ENCODE data around the gene CANT1. TPM values are rescaled to one million over a fixed set of nuclear protein-coding genes. Genes with fewer than 3 reads are reported as not detected.
A peak's percentile ranks its signal among the peaks of the same experiment; 100 is the strongest.

The CANT1 gene
- 10 to 100 TPM; 16.8 to 90.5 (median 42.3) TPM for polyA plus RNA-seq
- long read RNA-seq, donor 1 = 0 reads
- long read RNA-seq, donor 2, partial matches to known transcripts = 0 of 4 reads
- long read RNA-seq, donor 2, other reads (novel, unspliced or antisense) = 0 of 4 reads
- long read RNA-seq, donor 3, partial matches to known transcripts = 0 of 5 reads
- long read RNA-seq, donor 3, other reads (novel, unspliced or antisense) = 0 of 5 reads
- long read RNA-seq, donor 4 = 0 reads
- long read RNA-seq, donor 5, partial matches to known transcripts = 0 of 6 reads
- long read RNA-seq, donor 5, other reads (novel, unspliced or antisense) = 0 of 6 reads
- long read RNA-seq, donor 6, partial matches to known transcripts = 0 of 5 reads
- long read RNA-seq, donor 6, other reads (novel, unspliced or antisense) = 0 of 5 reads
- long read RNA-seq, donor 7, transcript CANT1-202 (5 exons, 3,252 nt) = major isoform, 9 of 14 reads
- long read RNA-seq, donor 7, partial matches to known transcripts = 0 of 14 reads
- long read RNA-seq, donor 7, other reads (novel, unspliced or antisense) = 0 of 14 reads
- long read RNA-seq, donor 8, partial matches to known transcripts = 0 of 3 reads
- long read RNA-seq, donor 8, other reads (novel, unspliced or antisense) = 0 of 3 reads
- long read RNA-seq, donor 9, partial matches to known transcripts = 0 of 2 reads
- long read RNA-seq, donor 9, other reads (novel, unspliced or antisense) = 0 of 2 reads
- long read RNA-seq, donor 10, transcript CANT1-202 (5 exons, 3,252 nt) = major isoform, 6 of 11 reads
- long read RNA-seq, donor 10, partial matches to known transcripts = 0 of 11 reads
- long read RNA-seq, donor 10, other reads (novel, unspliced or antisense) = 0 of 11 reads

GRCh38 chr17:79009397-79010303 lies at the start of gene CANT1:
Gene CANT1, minus strand, starts transcription at chr17:79009764. Its CDS starts 12,142 bp downstream, at chr17:78997622.
- H3K27ac ChIP-seq (ENCODE audit: low read depth in 1 of 3, low read length in 2 of 3) = peak within 1 kb of the TSS; percentile 16 to 87 (median 77)
- FAIRE-seq = no peak
- H3K36me3 ChIP-seq (ENCODE audit: control insufficient read depth in 3 of 3, insufficient read depth in 2 of 3, low read depth in 1 of 3, low read length in 3 of 3) = peaks cover 0 to 20% (median 0%) of the 10 kb centered on the region in 3 donors
- H3K4me1 ChIP-seq (ENCODE audit: control insufficient read depth in 3 of 3, insufficient read depth in 2 of 3, low read depth in 1 of 3, low read length in 2 of 3) = peaks cover 14 to 35% (median 20%) of the 10 kb centered on the region in 3 donors
- no peaks in the 10 kb centered on the region for H3K27me3 ChIP-seq (ENCODE audit: control insufficient read depth in 3 of 3, insufficient read depth in 3 of 3, low read length in 3 of 3)
- H3K9me3 ChIP-seq (ENCODE audit: control insufficient read depth in 2 of 2, insufficient read depth in 1 of 2, low read depth in 1 of 2, low read length in 1 of 2) = no peaks in the 10 kb centered on the region
- peak within 1 kb of the TSS; percentile 76 to 93 (median 78) for H3K4me3 ChIP-seq (ENCODE audit: low read depth in 1 of 3, low read length in 3 of 3)
- peak; percentile 77 to 92 for DNase-seq
- 1 to 2% (median 1%) methylated on average over 63 to 73 of the region's 73 CpGs for WGBS, 3 donors

- 72 to 84% (median 77%) methylated on average over 10 of the region's 10 CpGs for WGBS, 3 donors
- no peak overlapping the region for H3K4me3 ChIP-seq (ENCODE audit: low read depth in 1 of 3, low read length in 3 of 3)
- no peak for FAIRE-seq
- DNase-seq = no peak
- H3K27ac ChIP-seq (ENCODE audit: low read depth in 1 of 3, low read length in 2 of 3) = no peak overlapping the region
- peaks cover 0 to 16% of the 10 kb centered on the region in 2 donors for H3K9me3 ChIP-seq (ENCODE audit: control insufficient read depth in 2 of 2, insufficient read depth in 1 of 2, low read depth in 1 of 2, low read length in 1 of 2)
- H3K4me1 ChIP-seq (ENCODE audit: control insufficient read depth in 3 of 3, insufficient read depth in 2 of 3, low read depth in 1 of 3, low read length in 2 of 3) = no peaks in the 10 kb centered on the region
- no peaks in the 10 kb centered on the region for H3K36me3 ChIP-seq (ENCODE audit: control insufficient read depth in 3 of 3, insufficient read depth in 2 of 3, low read depth in 1 of 3, low read length in 3 of 3)
- peaks cover 0 to 2% (median 0%) of the 10 kb centered on the region in 3 donors for H3K27me3 ChIP-seq (ENCODE audit: control insufficient read depth in 3 of 3, insufficient read depth in 3 of 3, low read length in 3 of 3)
These were observed 48.3 kb upstream of the CANT1 start for GRCh38 chr17:79057737-79058385.

GRCh38 chr17:79055197-79055596 lies 45.6 kb upstream of the CANT1 start:
- Histone ChIP-seq H3K27ac (ENCODE audit: low read depth in 1 of 3, low read length in 2 of 3) (no peak overlapping the region), H3K9me3 (ENCODE audit: control insufficient read depth in 2 of 2, insufficient read depth in 1 of 2, low read depth in 1 of 2, low read length in 1 of 2) (peaks cover 0 to 16% of the 10 kb centered on the region in 2 donors), H3K36me3 (ENCODE audit: control insufficient read depth in 3 of 3, insufficient read depth in 2 of 3, low read depth in 1 of 3, low read length in 3 of 3) (no peaks in the 10 kb centered on the region), H3K4me3 (ENCODE audit: low read depth in 1 of 3, low read length in 3 of 3) (no peak overlapping the region), H3K4me1 (ENCODE audit: control insufficient read depth in 3 of 3, insufficient read depth in 2 of 3, low read depth in 1 of 3, low read length in 2 of 3) (no peaks in the 10 kb centered on the region), H3K27me3 (ENCODE audit: control insufficient read depth in 3 of 3, insufficient read depth in 3 of 3, low read length in 3 of 3) (peaks cover 0 to 2% (median 0%) of the 10 kb centered on the region in 3 donors)
- DNase-seq = no peak
- FAIRE-seq = no peak
- 89 to 95% (median 91%) methylated on average over 5 of the region's 5 CpGs for WGBS, 3 donors

- no peak overlapping the region for H3K27ac ChIP-seq (ENCODE audit: low read depth in 1 of 3, low read length in 2 of 3)
- 71 to 80% (median 80%) methylated on average over 2 of the region's 2 CpGs for WGBS, 3 donors
- no peak overlapping the region for H3K4me3 ChIP-seq (ENCODE audit: low read depth in 1 of 3, low read length in 3 of 3)
- FAIRE-seq = no peak
- H3K9me3 ChIP-seq (ENCODE audit: control insufficient read depth in 2 of 2, insufficient read depth in 1 of 2, low read depth in 1 of 2, low read length in 1 of 2) = peaks cover 0 to 16% of the 10 kb centered on the region in 2 donors
- DNase-seq = no peak
- no peaks in the 10 kb centered on the region for H3K36me3 ChIP-seq (ENCODE audit: control insufficient read depth in 3 of 3, insufficient read depth in 2 of 3, low read depth in 1 of 3, low read length in 3 of 3)
- H3K4me1 ChIP-seq (ENCODE audit: control insufficient read depth in 3 of 3, insufficient read depth in 2 of 3, low read depth in 1 of 3, low read length in 2 of 3) = no peaks in the 10 kb centered on the region
- H3K27me3 ChIP-seq (ENCODE audit: control insufficient read depth in 3 of 3, insufficient read depth in 3 of 3, low read length in 3 of 3) = peaks cover 0 to 4% (median 0%) of the 10 kb centered on the region in 3 donors
These were observed 44.8 kb upstream of the CANT1 start for GRCh38 chr17:79054200-79054960.

GRCh38 chr17:79053251-79053925 lies 43.8 kb upstream of the CANT1 start:
- Histone ChIP-seq H3K27ac (ENCODE audit: low read depth in 1 of 3, low read length in 2 of 3) (no peak overlapping the region), H3K9me3 (ENCODE audit: control insufficient read depth in 2 of 2, insufficient read depth in 1 of 2, low read depth in 1 of 2, low read length in 1 of 2) (peaks cover 0 to 16% of the 10 kb centered on the region in 2 donors), H3K4me1 (ENCODE audit: control insufficient read depth in 3 of 3, insufficient read depth in 2 of 3, low read depth in 1 of 3, low read length in 2 of 3) (no peaks in the 10 kb centered on the region), H3K4me3 (ENCODE audit: low read depth in 1 of 3, low read length in 3 of 3) (no peak overlapping the region), H3K36me3 (ENCODE audit: control insufficient read depth in 3 of 3, insufficient read depth in 2 of 3, low read depth in 1 of 3, low read length in 3 of 3) (no peaks in the 10 kb centered on the region), H3K27me3 (ENCODE audit: control insufficient read depth in 3 of 3, insufficient read depth in 3 of 3, low read length in 3 of 3) (peaks cover 0 to 4% (median 0%) of the 10 kb centered on the region in 3 donors)
- DNase-seq = no peak
- no peak for FAIRE-seq
- 68 to 79% (median 75%) methylated on average over 2 of the region's 2 CpGs for WGBS, 3 donors

GRCh38 chr17:79052131-79052530 lies 42.6 kb upstream of the CANT1 start:
- no peak for FAIRE-seq

GRCh38 chr17:79051306-79051705 lies 41.7 kb upstream of the CANT1 start:
- no peak for FAIRE-seq
- Histone ChIP-seq H3K27ac (ENCODE audit: low read depth in 1 of 3, low read length in 2 of 3) (no peak overlapping the region), H3K4me3 (ENCODE audit: low read depth in 1 of 3, low read length in 3 of 3) (no peak overlapping the region), H3K36me3 (ENCODE audit: control insufficient read depth in 3 of 3, insufficient read depth in 2 of 3, low read depth in 1 of 3, low read length in 3 of 3) (no peaks in the 10 kb centered on the region), H3K4me1 (ENCODE audit: control insufficient read depth in 3 of 3, insufficient read depth in 2 of 3, low read depth in 1 of 3, low read length in 2 of 3) (no peaks in the 10 kb centered on the region), H3K27me3 (ENCODE audit: control insufficient read depth in 3 of 3, insufficient read depth in 3 of 3, low read length in 3 of 3) (peaks cover 0 to 4% (median 0%) of the 10 kb centered on the region in 3 donors), H3K9me3 (ENCODE audit: control insufficient read depth in 2 of 2, insufficient read depth in 1 of 2, low read depth in 1 of 2, low read length in 1 of 2) (peaks cover 0 to 13% of the 10 kb centered on the region in 2 donors)
- no peak for DNase-seq
- WGBS, 3 donors = 84 to 92% (median 86%) methylated on average over 6 of the region's 6 CpGs

More at GRCh38 chr17:79052131-79052530, 42.6 kb upstream of the CANT1 start:
- no peak overlapping the region for H3K27ac ChIP-seq (ENCODE audit: low read depth in 1 of 3, low read length in 2 of 3)
- no peaks in the 10 kb centered on the region for H3K4me1 ChIP-seq (ENCODE audit: control insufficient read depth in 3 of 3, insufficient read depth in 2 of 3, low read depth in 1 of 3, low read length in 2 of 3)
- no peak overlapping the region for H3K4me3 ChIP-seq (ENCODE audit: low read depth in 1 of 3, low read length in 3 of 3)
- no peak for DNase-seq
- H3K27me3 ChIP-seq (ENCODE audit: control insufficient read depth in 3 of 3, insufficient read depth in 3 of 3, low read length in 3 of 3) = peaks cover 0 to 4% (median 0%) of the 10 kb centered on the region in 3 donors
- WGBS, 3 donors = 31 to 59% (median 52%) methylated on average over 1 of the region's 1 CpG
- H3K36me3 ChIP-seq (ENCODE audit: control insufficient read depth in 3 of 3, insufficient read depth in 2 of 3, low read depth in 1 of 3, low read length in 3 of 3) = no peaks in the 10 kb centered on the region
- peaks cover 0 to 13% of the 10 kb centered on the region in 2 donors for H3K9me3 ChIP-seq (ENCODE audit: control insufficient read depth in 2 of 2, insufficient read depth in 1 of 2, low read depth in 1 of 2, low read length in 1 of 2)
